GM18526 (cell line): ENCODE measurements around the gene CASP5.

Source experiments
- POLR2A ChIP-seq: IDR thresholded peaks from 3 replicates; pipeline ENCODE4 v1.6.1; 2011; ENCODE audit not compliant: insufficient read length; ENCODE audit errors: extremely low read depth

The CASP5 gene

GRCh38 chr11:105034813-105035620 is 12.0 kb upstream of the CASP5 start, which contains the start of gene CASP1:
Gene CASP1, minus strand, starts transcription at chr11:105035144. Its CDS starts 31 bp downstream, at chr11:105035113.
- no peak for TF ChIP-seq POLR2A

- TF ChIP-seq POLR2A, result no peak
Measured at GRCh38 chr11:105033781-105034180, 10.8 kb upstream of the CASP5 start.

GRCh38 chr11:105033343-105033742 is 10.4 kb upstream of the CASP5 start:
- TF ChIP-seq POLR2A, result no peak

GRCh38 chr11:105032495-105032894 is 9.5 kb upstream of the CASP5 start:
- TF ChIP-seq POLR2A, result no peak

- TF ChIP-seq POLR2A, result no peak
Measured at GRCh38 chr11:105027678-105028077, 4.7 kb upstream of the CASP5 start.

- no peak for TF ChIP-seq POLR2A
Measured at GRCh38 chr11:105024394-105024793, 1.4 kb upstream of the CASP5 start.

- TF ChIP-seq POLR2A, result no peak
Measured at GRCh38 chr11:105022527-105022926, 441 bp downstream of the CASP5 start.

- TF ChIP-seq POLR2A, result no peak
Measured at GRCh38 chr11:105007463-105007862, 15.5 kb downstream of the CASP5 start.

GRCh38 chr11:105005451-105005845 is 17.5 kb downstream of the CASP5 start:
- no peak for TF ChIP-seq POLR2A

GRCh38 chr11:105004021-105004420 is 18.9 kb downstream of the CASP5 start:
- TF ChIP-seq POLR2A, result no peak

GRCh38 chr11:105003151-105003550 is 19.8 kb downstream of the CASP5 start:
- TF ChIP-seq POLR2A, result no peak

- TF ChIP-seq POLR2A, result no peak
Measured at GRCh38 chr11:105000797-105001196, 22.2 kb downstream of the CASP5 start.

- no peak for TF ChIP-seq POLR2A
Measured at GRCh38 chr11:105000167-105000566, 22.8 kb downstream of the CASP5 start.

GRCh38 chr11:104999721-105000120 is 23.2 kb downstream of the CASP5 start:
- TF ChIP-seq POLR2A, result no peak

GRCh38 chr11:104997288-104997687 is 25.7 kb downstream of the CASP5 start:
- TF ChIP-seq POLR2A, result no peak

GRCh38 chr11:104995001-104995408 is 28.0 kb downstream of the CASP5 start:
- TF ChIP-seq POLR2A, result no peak

GRCh38 chr11:104992781-104993180 is 30.2 kb downstream of the CASP5 start:
- TF ChIP-seq POLR2A, result no peak
